Fibroblast of lung (primary cell): ENCODE results near the gene SLMAP. TPM values are rescaled to one million over a fixed set of nuclear protein-coding genes. Genes with fewer than 3 reads are reported as not detected.
A peak's percentile ranks its signal among the peaks of the same experiment; 100 is the strongest.

Experiments
- DNase-seq, 2 donors: peaks; one replicate each; pipeline versions ENCODE4 v3.0.0 to v3.0.0-alpha.2; 2010; ENCODE audit warnings: low read depth in 2 of 2
- H2AFZ ChIP-seq: 2 replicates; pipeline ENCODE4 v1.5.1; 2012; ENCODE audit warnings: low read length, control low read depth, inconsistent platforms
- H3K27ac ChIP-seq: 2 replicates; pipeline ENCODE4 v1.5.1; 2011; ENCODE audit warnings: low read length, control low read depth; ENCODE audit not compliant: insufficient read depth
- H3K27me3 ChIP-seq: 2 replicates; pipeline ENCODE4 v1.5.1; 2011; ENCODE audit warnings: mild to moderate bottlenecking, low read length; ENCODE audit not compliant: control insufficient read depth, insufficient read depth
- H3K36me3 ChIP-seq: 2 replicates; pipeline ENCODE4 v1.5.1; 2011; ENCODE audit warnings: low read length; ENCODE audit not compliant: control insufficient read depth, insufficient read depth
- H3K4me1 ChIP-seq: 2 replicates; pipeline ENCODE4 v1.5.1; 2011; ENCODE audit warnings: low read length; ENCODE audit not compliant: control insufficient read depth, insufficient read depth; ENCODE audit errors: extremely low read depth
- H3K4me2 ChIP-seq: 2 replicates; pipeline ENCODE4 v1.5.1; 2011; ENCODE audit warnings: low read length, control low read depth; ENCODE audit not compliant: insufficient read depth; ENCODE audit errors: extremely low read depth
- H3K4me3 ChIP-seq, 4 experiments: fragments of 200-600 bp in 1 of 4; sonication (generic) in 1 of 4; replicated peaks in 1 of 4; 2 replicates each; pipeline ENCODE4 v1.5.1; 2011 to 2016; ENCODE audit warnings: low read length in 4 of 4, low read depth in 3 of 4, mild to moderate bottlenecking in 3 of 4, control low read depth in 2 of 4, inconsistent platforms in 1 of 4, mixed read lengths in 1 of 4; ENCODE audit not compliant: insufficient read depth in 1 of 4; ENCODE audit errors: control extremely low read depth in 1 of 4
- H3K79me2 ChIP-seq: 2 replicates; pipeline ENCODE4 v1.5.1; 2012; ENCODE audit warnings: mild to moderate bottlenecking, low read length, inconsistent platforms; ENCODE audit not compliant: control insufficient read depth, insufficient read depth
- H3K9ac ChIP-seq: 2 replicates; pipeline ENCODE4 v1.5.1; 2011; ENCODE audit warnings: mild to moderate bottlenecking, low read length, control low read depth; ENCODE audit not compliant: insufficient read depth
- H3K9me3 ChIP-seq: 2 replicates; pipeline ENCODE4 v1.5.1; 2012; ENCODE audit warnings: low read depth, low read length; ENCODE audit not compliant: control insufficient read depth, insufficient read depth
- H4K20me1 ChIP-seq: 2 replicates; pipeline ENCODE4 v1.5.1; 2011; ENCODE audit warnings: low read length; ENCODE audit not compliant: control insufficient read depth, insufficient read depth; ENCODE audit errors: extremely low read depth
- CTCF ChIP-seq, 2 donors: IDR thresholded peaks in 1 of 2; conservative IDR thresholded peaks in 1 of 2; 1 replicate in 1 of 2; 2 replicates in 1 of 2; pipeline ENCODE4 v1.5.1; 2011 to 2012; ENCODE audit warnings: low read length in 2 of 2, control low read depth in 1 of 2, inconsistent platforms in 1 of 2, low read depth in 1 of 2, mild to moderate bottlenecking in 1 of 2
- EZH2 ChIP-seq: IDR thresholded peaks from 2 replicates; pipeline ENCODE4 v1.5.1; 2012; ENCODE audit warnings: low read length, control low read depth, mild to moderate bottlenecking; ENCODE audit errors: missing control alignments
- polyA plus RNA-seq, 2 donors: library from polyadenylated mRNA; depleted of rRNA in 1 of 2; stranded (reverse) in 1 of 2; unstranded in 1 of 2; fragments of >200 nt; gene quantifications; 2 replicates each; pipeline ENCODE4 v1.2.1, GENCODE V29; 2011 to 2012; ENCODE audit warnings: missing spikeins in 1 of 2
- total RNA-seq: library from RNA; depleted of rRNA; stranded (reverse); fragments of >200 nt; gene quantifications from 2 replicates; pipeline ENCODE4 v1.2.1, GENCODE V29; 2014

The SLMAP gene
- total and polyA plus RNA-seq, 2 donors (not counting 1 experiment from before 2014, with no cell fraction given) = 35.3 to 55.5 TPM

GRCh38 chr3:57952651-57953050 is 196.5 kb downstream of the SLMAP start:
- Histone ChIP-seq H3K79me2 (no peaks in the 10 kb centered on the region), H3K4me1 (peaks cover 27% of the 10 kb centered on the region), H3K27ac (peak overlapping the region; percentile 72), H3K4me3 (no peak overlapping the region), H2AFZ (no peak overlapping the region), H3K4me2 (no peak overlapping the region), H4K20me1 (no peaks in the 10 kb centered on the region), H3K36me3 (no peaks in the 10 kb centered on the region), H3K27me3 (no peaks in the 10 kb centered on the region), H3K9me3 (no peaks in the 10 kb centered on the region), H3K9ac (no peak overlapping the region)
- TF ChIP-seq EZH2 (no peak), CTCF (conservative IDR thresholded peaks at IDR 0.05 in 1 of 2, IDR thresholded peaks at IDR 0.05 in 1 of 2; ENCODE audit: low read depth in 1 of 2, low read length in 2 of 2) (no peak)
- DNase-seq = no peak

GRCh38 chr3:57953576-57953975 is 197.5 kb downstream of the SLMAP start:
- TF ChIP-seq CTCF (conservative IDR thresholded peaks at IDR 0.05 in 1 of 2, IDR thresholded peaks at IDR 0.05 in 1 of 2; ENCODE audit: low read depth in 1 of 2, low read length in 2 of 2) = no peak
- no peak for TF ChIP-seq EZH2
- H3K36me3 ChIP-seq = no peaks in the 10 kb centered on the region
- no peak overlapping the region for H3K4me2 ChIP-seq
- no peak overlapping the region for H2AFZ ChIP-seq
- H3K9me3 ChIP-seq = no peaks in the 10 kb centered on the region
- H3K27me3 ChIP-seq = no peaks in the 10 kb centered on the region
- H3K4me1 ChIP-seq = peaks cover 27% of the 10 kb centered on the region
- no peak overlapping the region for H3K9ac ChIP-seq
- H3K4me3 ChIP-seq = no peak overlapping the region
- DNase-seq = no peak
- H4K20me1 ChIP-seq = no peaks in the 10 kb centered on the region
- no peak overlapping the region for H3K27ac ChIP-seq
- H3K79me2 ChIP-seq = no peaks in the 10 kb centered on the region

- H3K4me2 ChIP-seq = peak overlapping the region; percentile 48
- peak overlapping the region; percentile 32 for H2AFZ ChIP-seq
- H3K9ac ChIP-seq = no peak overlapping the region
These were observed 200.2 kb downstream of the SLMAP start for GRCh38 chr3:57956119-57956832.

More at GRCh38 chr3:57956119-57956832, 200.2 kb downstream of the SLMAP start:
- DNase-seq = peak; percentile 80 to 94
- no peaks in the 10 kb centered on the region for H3K36me3 ChIP-seq
- H3K79me2 ChIP-seq = no peaks in the 10 kb centered on the region
- no peaks in the 10 kb centered on the region for H3K9me3 ChIP-seq
- no peak for TF ChIP-seq CTCF (conservative IDR thresholded peaks at IDR 0.05 in 1 of 2, IDR thresholded peaks at IDR 0.05 in 1 of 2; ENCODE audit: low read depth in 1 of 2, low read length in 2 of 2)
- no peak for TF ChIP-seq EZH2
- H3K27me3 ChIP-seq = no peaks in the 10 kb centered on the region
- peak overlapping the region; percentile 61 for H3K27ac ChIP-seq
- H3K4me1 ChIP-seq = peaks cover 23% of the 10 kb centered on the region
- no peak overlapping the region for H3K4me3 ChIP-seq
- no peaks in the 10 kb centered on the region for H4K20me1 ChIP-seq
